Fibroblast of villous mesenchyme (primary cell): ENCODE measurements around the gene INTS4. TPM values are rescaled to one million over a fixed set of nuclear protein-coding genes. Genes with fewer than 3 reads are reported as not detected.
A peak's percentile ranks its signal among the peaks of the same experiment; 100 is the strongest.
"Not testable (repeated sequence)": the region's sequence is repeated elsewhere in the genome, so short reads cannot be mapped to it uniquely, and the experiment has no call there.

Experiments used
- DNase-seq: peaks from one replicate; pipeline ENCODE4 v3.0.0-alpha.2; 2010; ENCODE audit warnings: low read depth
- H3K4me3 ChIP-seq: 2 replicates; pipeline ENCODE4 v1.5.1; 2011; ENCODE audit warnings: low read depth, mild to moderate bottlenecking, low read length
- total RNA-seq: library from RNA; depleted of rRNA; stranded (reverse); fragments of >200 nt; gene quantifications from 2 replicates; pipeline ENCODE4 v1.2.3, GENCODE V29; 2012
- TF ChIP-seq, protein P1 (sequence below): IDR thresholded peaks from 2 replicates; pipeline ENCODE4 v1.5.1; 2012; ENCODE audit warnings: low read depth, mild to moderate bottlenecking, low read length; ENCODE audit not compliant: insufficient read depth

Gene INTS4
- total RNA-seq, 1 donor, result 37.1 TPM

DNA sequence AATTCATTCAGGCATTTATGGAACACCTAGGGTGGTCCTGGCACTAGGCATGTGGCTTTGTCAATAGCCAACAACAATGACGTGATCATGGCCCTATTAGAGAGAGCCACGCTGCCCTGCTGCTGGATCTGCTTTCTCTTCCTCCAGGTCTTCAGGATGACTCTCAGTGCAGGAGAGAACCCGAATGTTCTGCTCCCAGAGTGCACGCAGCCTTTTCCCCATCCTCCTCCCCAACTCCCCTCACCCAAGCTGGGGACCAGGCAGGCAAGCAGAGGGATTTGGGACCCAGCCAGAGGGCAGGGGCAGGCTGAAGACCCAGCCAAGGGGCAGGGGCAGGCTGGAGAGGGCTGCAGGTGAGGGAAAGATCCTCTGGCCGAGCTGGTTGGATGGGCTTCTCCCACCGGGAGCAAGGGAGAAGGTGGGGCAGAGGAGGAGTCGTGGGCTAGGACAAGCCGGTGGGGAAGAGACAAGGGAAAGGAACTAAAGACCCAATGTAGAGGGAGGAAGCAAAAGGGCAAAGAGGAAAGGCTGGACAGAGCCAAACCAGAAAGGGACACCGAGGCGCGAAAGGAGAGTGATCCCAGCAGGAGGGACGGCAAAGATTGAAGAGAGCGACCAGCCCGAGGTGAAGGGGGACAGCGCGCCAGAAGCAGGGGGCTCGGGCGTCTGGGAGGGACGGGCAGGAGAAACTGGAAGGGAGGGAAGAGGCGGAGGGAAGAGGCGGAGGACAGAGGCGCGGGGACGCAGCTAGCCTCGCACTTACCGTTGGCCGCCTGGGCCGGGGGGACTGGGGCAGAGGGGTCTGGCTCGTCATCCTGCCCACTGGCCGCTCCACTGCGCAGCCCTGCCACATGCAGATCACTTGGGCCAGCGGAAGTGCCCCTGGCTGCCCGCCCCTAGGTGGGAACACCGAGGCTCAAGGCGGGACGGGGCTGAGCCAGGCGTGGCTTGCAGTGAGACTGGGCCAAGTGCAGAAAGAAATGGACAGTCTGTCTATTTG, 28.2 kb upstream of the INTS4 start, which contains the start of gene KCTD14:
Gene KCTD14 (minus strand): TSS at position 880 of the 1,000 bp plus-strand sequence. CDS start 27 bp downstream, at position 853.
- TF ChIP-seq, protein P1, sequence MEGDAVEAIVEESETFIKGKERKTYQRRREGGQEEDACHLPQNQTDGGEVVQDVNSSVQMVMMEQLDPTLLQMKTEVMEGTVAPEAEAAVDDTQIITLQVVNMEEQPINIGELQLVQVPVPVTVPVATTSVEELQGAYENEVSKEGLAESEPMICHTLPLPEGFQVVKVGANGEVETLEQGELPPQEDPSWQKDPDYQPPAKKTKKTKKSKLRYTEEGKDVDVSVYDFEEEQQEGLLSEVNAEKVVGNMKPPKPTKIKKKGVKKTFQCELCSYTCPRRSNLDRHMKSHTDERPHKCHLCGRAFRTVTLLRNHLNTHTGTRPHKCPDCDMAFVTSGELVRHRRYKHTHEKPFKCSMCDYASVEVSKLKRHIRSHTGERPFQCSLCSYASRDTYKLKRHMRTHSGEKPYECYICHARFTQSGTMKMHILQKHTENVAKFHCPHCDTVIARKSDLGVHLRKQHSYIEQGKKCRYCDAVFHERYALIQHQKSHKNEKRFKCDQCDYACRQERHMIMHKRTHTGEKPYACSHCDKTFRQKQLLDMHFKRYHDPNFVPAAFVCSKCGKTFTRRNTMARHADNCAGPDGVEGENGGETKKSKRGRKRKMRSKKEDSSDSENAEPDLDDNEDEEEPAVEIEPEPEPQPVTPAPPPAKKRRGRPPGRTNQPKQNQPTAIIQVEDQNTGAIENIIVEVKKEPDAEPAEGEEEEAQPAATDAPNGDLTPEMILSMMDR, result no peak

DNA sequence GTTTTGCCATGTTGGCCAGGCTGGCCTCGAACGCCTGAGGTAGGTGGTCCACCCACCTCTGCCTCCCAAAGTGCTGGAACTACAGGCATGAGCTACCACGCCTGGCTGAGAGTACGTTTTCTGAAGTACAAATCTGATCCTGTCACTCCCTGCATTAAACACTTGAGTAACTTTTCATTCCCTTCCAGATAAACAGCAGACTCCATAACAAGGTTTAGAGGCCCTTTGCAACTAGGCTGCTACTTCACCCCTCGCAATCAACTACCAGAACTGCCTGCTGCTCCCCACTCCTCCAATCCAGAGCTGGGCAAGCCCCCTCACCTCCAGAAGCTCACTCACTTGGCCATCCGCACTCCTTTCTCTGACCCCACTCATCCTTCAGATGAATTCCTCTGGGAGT, 27.1 kb upstream of the INTS4 start:
- DNase-seq, result no peak
- TF ChIP-seq, protein P1, result no peak

More for the DNA sequence above, 28.2 kb upstream of the INTS4 start, which contains the start of gene KCTD14:
- DNase-seq, result no peak
- H3K4me3 ChIP-seq, result peak within 1 kb of the TSS; percentile 58

DNA sequence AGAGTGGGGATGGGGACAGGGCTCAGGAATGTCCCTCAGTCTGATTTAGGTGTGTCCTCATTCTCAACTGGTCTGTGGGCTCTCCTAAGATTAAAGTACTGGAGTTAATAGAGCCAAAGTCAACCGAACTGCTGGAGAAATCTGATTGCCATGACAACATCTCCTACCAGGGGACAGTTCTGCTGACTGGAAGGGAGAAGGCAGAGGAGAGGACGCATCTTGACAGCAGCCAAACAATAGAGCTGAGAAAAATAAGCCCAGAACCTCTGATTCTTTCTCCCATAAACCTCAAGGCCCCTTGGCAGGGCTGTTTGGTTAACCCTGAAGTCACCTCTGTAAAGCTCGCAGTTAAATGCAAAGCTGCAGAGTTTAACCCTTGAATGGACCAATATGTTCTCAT, 25.8 kb upstream of the INTS4 start:
- no peak overlapping the region for H3K4me3 ChIP-seq
- TF ChIP-seq, protein P1, result no peak
- no peak for DNase-seq

More for the DNA sequence above, 27.1 kb upstream of the INTS4 start:
- H3K4me3 ChIP-seq, result no peak overlapping the region

DNA sequence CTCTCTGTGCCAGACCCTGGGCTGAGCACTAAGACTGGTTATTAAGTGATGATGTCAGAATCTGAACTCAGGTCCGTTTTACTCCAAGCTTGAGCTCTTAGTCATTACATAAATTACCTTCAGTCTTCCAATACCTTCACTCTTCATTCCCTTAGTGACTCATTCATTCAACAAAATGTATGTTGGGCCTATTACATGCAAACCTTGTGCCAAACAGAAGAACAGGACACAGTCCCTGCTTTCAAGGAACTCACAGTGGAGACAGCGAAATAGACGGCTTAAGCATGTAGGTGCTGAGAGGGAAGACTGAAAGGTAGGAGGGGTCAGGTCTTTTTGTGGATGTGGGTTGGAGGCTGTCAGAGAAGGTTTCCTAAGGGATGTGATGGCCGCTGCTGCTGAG, 25.3 kb upstream of the INTS4 start:
- no peak overlapping the region for H3K4me3 ChIP-seq
- TF ChIP-seq, protein P1, result no peak
- no peak for DNase-seq

DNA sequence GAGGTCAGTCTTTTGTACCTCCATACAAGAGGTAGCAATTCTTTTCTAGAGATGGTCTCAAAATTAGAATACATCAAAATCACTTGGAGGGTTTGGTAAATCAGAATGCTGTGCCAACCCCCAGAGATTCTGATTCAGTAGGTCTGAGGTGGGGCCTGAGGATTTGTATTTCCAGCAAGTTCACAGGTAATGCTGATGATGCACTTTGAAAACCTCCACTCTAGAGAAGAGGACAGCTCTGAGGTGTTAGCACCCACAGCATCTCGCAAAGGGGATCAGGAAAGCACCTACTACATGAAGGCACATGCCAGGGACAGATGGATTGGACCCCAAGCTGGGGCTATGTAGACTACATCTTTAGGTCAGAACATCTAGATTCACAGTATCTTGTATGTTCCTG, 21.4 kb upstream of the INTS4 start:
- DNase-seq, result no peak
- no peak overlapping the region for H3K4me3 ChIP-seq
- TF ChIP-seq, protein P1, result no peak

DNA sequence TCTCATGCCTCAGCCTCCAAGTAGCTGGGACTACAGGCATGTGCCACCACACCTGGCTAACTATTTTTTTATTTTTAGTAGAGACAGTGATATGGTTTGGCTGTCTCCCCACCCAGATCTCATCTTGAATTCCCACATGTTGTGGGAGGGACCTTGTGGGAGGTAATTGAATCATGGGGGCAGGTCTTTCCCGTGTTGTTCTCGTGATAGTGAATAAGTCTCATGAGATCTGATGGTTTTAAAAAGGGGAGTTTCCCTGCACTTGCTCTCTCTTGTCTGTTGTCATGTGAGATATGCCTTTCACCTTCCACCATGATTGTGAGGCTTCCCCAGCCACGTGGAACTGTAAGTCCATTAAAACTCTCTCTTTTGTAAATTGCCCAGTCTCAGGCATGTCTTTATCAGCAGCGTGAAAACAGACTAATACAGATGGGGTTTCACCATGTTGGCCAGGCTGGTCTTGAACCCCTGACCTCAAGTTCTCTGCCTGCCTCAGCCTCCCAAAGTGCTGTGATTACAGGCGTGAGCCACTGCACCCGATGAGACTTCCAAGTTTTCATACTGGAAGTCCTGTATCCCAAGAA, 20.6 kb upstream of the INTS4 start:
- not testable (repeated sequence) for DNase-seq, H3K4me3 ChIP-seq

DNA sequence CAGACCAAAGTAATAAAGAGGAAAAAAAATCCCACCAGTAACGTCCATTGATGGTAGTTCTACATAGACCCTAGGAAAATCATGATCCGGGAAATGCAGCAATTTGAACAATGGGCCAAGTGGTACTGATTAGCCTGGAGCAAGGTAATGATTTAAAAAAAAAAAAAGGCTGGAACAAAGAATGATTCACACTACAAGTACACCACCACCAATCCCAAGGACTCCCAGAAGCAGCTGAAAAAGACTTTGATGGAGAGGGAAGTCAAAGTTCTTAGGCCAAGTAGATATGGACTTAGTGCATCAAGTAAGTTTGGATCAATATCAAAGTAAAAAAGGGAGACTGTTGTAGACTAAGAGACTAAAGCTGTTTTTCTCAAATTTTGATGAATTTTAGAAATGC, 16.8 kb upstream of the INTS4 start:
- TF ChIP-seq, protein P1, result no peak
- no peak for DNase-seq
- H3K4me3 ChIP-seq, result no peak overlapping the region
